Hepatocyte (in vitro differentiated cells): Measurements from ENCODE around the gene SGMS2. TPM values are rescaled to one million over a fixed set of nuclear protein-coding genes. Genes with fewer than 3 reads are reported as not detected.

ENCODE experiments used
- DNase-seq: peaks from one replicate; pipeline ENCODE4 v3.0.0-alpha.2; 2016; ENCODE audit warnings: low spot score
- H2AFZ ChIP-seq: fragments of 200-600 bp; sonication (generic); 2 replicates; pipeline ENCODE4 v1.6.0; 2016; ENCODE audit warnings: antibody characterized with exemption, mild to moderate bottlenecking
- H3K27ac ChIP-seq: fragments of 200-600 bp; sonication (generic); 2 replicates; pipeline ENCODE4 v1.5.1; 2016; ENCODE audit warnings: mild to moderate bottlenecking
- H3K27me3 ChIP-seq: fragments of 200-600 bp; sonication (generic); 2 replicates; pipeline ENCODE4 v1.6.1; 2016
- H3K36me3 ChIP-seq: fragments of 200-600 bp; sonication (generic); replicated peaks from 2 replicates; pipeline ENCODE4 v1.5.1; 2016; ENCODE audit warnings: low read depth; ENCODE audit not compliant: insufficient read depth
- H3K4me1 ChIP-seq: fragments of 200-600 bp; sonication (generic); 2 replicates; pipeline ENCODE4 v1.5.1; 2016; ENCODE audit warnings: mild to moderate bottlenecking, moderate library complexity; ENCODE audit not compliant: insufficient read depth
- H3K4me2 ChIP-seq: fragments of 200-600 bp; sonication (generic); 2 replicates; pipeline ENCODE4 v1.6.0; 2016
- H3K4me3 ChIP-seq: fragments of 200-600 bp; sonication (generic); 2 replicates; pipeline ENCODE4 v1.5.1; 2016; ENCODE audit warnings: mild to moderate bottlenecking
- H3K79me2 ChIP-seq: fragments of 200-600 bp; sonication (generic); 2 replicates; pipeline ENCODE4 v1.6.0; 2017; ENCODE audit warnings: mild to moderate bottlenecking
- H3K9me2 ChIP-seq: fragments of 200-600 bp; sonication (generic); replicated peaks from 2 replicates; pipeline ENCODE4 v1.6.0; 2017; ENCODE audit warnings: mild to moderate bottlenecking; ENCODE audit not compliant: insufficient read depth
- H3K9me3 ChIP-seq: fragments of 200-600 bp; sonication (generic); 2 replicates; pipeline ENCODE4 v1.5.1; 2016; ENCODE audit warnings: low read depth, mild to moderate bottlenecking
- H4K20me1 ChIP-seq: fragments of 200-600 bp; sonication (generic); 2 replicates; pipeline ENCODE4 v1.6.0; 2016; ENCODE audit warnings: mild to moderate bottlenecking; ENCODE audit not compliant: insufficient read depth, poor library complexity, severe bottlenecking
- EZH2 ChIP-seq: fragments of 200-600 bp; sonication (generic); IDR thresholded peaks from 2 replicates; pipeline ENCODE4 v1.6.1; 2016; ENCODE audit warnings: antibody characterized with exemption, mild to moderate bottlenecking, borderline replicate concordance
- EZH2phosphoT487 ChIP-seq: fragments of 200-600 bp; sonication (generic); IDR thresholded peaks from one replicate; pipeline ENCODE4 v1.6.1; 2018; ENCODE audit warnings: antibody characterized with exemption, mild to moderate bottlenecking, low read depth, moderate library complexity; ENCODE audit not compliant: unreplicated experiment, severe bottlenecking
- WGBS: methylation state at CpG from one replicate; pipeline ENCODE4 v1.1.6; 2016; ENCODE audit warnings: low lambda C conversion rate; ENCODE audit errors: missing lambda C conversion rate; 5-methylcytosine and 5-hydroxymethylcytosine counted together
- polyA plus RNA-seq: library from polyadenylated mRNA; unstranded; fragments of >200 nt; fragmentation: Nextera tagmentation; extraction: Ambion mirVana; gene quantifications from 2 replicates; pipeline ENCODE4 v1.2.1, GENCODE V29; 2016
- total RNA-seq: library from RNA; depleted of rRNA; stranded (reverse); fragments of >200 nt; gene quantifications from 2 replicates; pipeline ENCODE4 v1.2.3, GENCODE V29; 2014
- TF ChIP-seq, protein P1 (sequence below): fragments of 200-600 bp; sonication (generic); IDR thresholded peaks from 2 replicates; pipeline ENCODE4 v1.5.1; 2016; ENCODE audit warnings: antibody characterized with exemption, mild to moderate bottlenecking; ENCODE audit not compliant: poor library complexity

The SGMS2 gene
- total and polyA plus RNA-seq, 2 experiments from 2014 or later, result 33.1 to 75.7 TPM

DNA sequence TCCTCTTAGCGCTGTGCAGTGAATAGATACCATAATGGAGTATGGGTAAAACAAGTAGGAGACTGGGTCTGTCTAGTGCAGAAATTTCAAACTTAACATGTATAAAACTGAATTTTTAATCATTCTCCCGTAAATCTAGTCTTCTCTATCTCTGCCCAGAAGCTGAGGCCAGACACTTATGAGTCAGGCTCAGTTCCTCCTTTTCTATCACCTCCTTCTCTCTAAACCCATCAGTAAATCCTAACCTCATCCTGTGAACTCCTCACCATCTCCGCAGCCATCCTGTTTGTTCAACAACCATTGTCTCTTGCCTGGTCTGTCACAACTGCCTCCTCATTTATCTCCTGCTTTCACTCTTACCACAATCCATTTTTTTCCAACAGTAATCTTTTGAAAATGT, 19.8 kb upstream of the SGMS2 start:
- 87% methylated on average over 3 of the region's 3 CpGs for WGBS
- Histone ChIP-seq H3K27me3 (no peaks in the 10 kb centered on the region), H3K9me3 (no peaks in the 10 kb centered on the region), H3K79me2 (no peaks in the 10 kb centered on the region), H3K36me3 (no peaks in the 10 kb centered on the region), H3K4me2 (no peak overlapping the region), H3K4me3 (no peak overlapping the region), H3K9me2 (no peaks in the 10 kb centered on the region), H2AFZ (no peak overlapping the region), H3K27ac (no peak overlapping the region), H3K4me1 (peaks cover under 1% of the 10 kb centered on the region), H4K20me1 (no peaks in the 10 kb centered on the region)
- no peak for DNase-seq
- TF ChIP-seq, protein P1, sequence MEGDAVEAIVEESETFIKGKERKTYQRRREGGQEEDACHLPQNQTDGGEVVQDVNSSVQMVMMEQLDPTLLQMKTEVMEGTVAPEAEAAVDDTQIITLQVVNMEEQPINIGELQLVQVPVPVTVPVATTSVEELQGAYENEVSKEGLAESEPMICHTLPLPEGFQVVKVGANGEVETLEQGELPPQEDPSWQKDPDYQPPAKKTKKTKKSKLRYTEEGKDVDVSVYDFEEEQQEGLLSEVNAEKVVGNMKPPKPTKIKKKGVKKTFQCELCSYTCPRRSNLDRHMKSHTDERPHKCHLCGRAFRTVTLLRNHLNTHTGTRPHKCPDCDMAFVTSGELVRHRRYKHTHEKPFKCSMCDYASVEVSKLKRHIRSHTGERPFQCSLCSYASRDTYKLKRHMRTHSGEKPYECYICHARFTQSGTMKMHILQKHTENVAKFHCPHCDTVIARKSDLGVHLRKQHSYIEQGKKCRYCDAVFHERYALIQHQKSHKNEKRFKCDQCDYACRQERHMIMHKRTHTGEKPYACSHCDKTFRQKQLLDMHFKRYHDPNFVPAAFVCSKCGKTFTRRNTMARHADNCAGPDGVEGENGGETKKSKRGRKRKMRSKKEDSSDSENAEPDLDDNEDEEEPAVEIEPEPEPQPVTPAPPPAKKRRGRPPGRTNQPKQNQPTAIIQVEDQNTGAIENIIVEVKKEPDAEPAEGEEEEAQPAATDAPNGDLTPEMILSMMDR, result no peak
- TF ChIP-seq EZH2 (no peak), EZH2phosphoT487 (no peak)

DNA sequence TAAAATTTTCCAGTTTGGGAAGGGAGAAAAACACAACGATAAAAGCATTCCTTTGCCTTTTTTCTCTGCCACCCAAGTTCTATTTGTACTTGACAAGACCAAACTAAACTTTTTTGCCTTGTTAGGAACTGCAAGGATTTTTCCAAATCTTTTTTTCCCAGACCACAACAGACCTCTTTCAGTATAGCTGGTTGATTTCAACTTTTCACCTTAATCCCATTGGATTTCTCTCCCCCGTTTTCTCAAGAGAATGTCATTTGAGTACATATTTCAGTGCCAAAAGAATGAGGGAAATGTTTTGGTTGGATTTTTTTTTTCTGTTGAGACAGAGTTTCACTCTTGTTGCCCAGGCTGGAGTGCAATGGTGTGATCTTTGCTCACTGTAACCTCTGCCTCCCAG, 18.5 kb upstream of the SGMS2 start:
- no peaks in the 10 kb centered on the region for H3K27me3 ChIP-seq
- no peaks in the 10 kb centered on the region for H3K4me1 ChIP-seq
- H4K20me1 ChIP-seq, result no peaks in the 10 kb centered on the region
- 76% methylated on average over 2 of the region's 2 CpGs for WGBS
- H3K79me2 ChIP-seq, result no peaks in the 10 kb centered on the region
- H3K9me3 ChIP-seq, result no peaks in the 10 kb centered on the region
- TF ChIP-seq EZH2 (no peak), EZH2phosphoT487 (no peak)
- TF ChIP-seq, protein P1, result no peak
- no peak overlapping the region for H3K27ac ChIP-seq
- no peak overlapping the region for H2AFZ ChIP-seq
- DNase-seq, result no peak
- H3K9me2 ChIP-seq, result no peaks in the 10 kb centered on the region
- H3K36me3 ChIP-seq, result no peaks in the 10 kb centered on the region
- H3K4me2 ChIP-seq, result no peak overlapping the region
- H3K4me3 ChIP-seq, result no peak overlapping the region

DNA sequence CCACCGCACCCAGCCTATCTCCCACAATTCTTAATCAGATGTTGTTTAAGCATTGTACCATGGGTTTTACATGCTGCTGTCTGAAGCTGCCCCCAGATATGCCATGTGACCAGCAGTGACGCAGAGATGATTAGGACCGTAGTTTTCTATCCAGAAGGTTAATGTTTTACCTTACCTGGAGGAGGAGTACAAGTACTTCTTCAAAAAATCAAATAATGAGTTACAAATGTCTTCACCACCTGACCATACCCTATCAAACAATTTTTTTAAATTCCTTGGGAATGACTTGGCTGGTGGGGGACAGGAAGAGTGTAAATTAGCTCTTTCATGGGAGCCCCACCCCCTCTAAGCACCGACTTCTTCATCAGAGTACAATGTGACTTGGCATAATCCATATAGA, 16.2 kb upstream of the SGMS2 start:
- Histone ChIP-seq H3K27me3 (no peaks in the 10 kb centered on the region), H3K27ac (no peak overlapping the region)
- no peak for DNase-seq

More for the DNA sequence above, 16.2 kb upstream of the SGMS2 start:
- Histone ChIP-seq H2AFZ (no peak overlapping the region), H3K79me2 (no peaks in the 10 kb centered on the region), H3K4me1 (no peaks in the 10 kb centered on the region), H3K9me2 (no peaks in the 10 kb centered on the region), H3K9me3 (no peaks in the 10 kb centered on the region), H3K4me2 (no peak overlapping the region), H3K36me3 (no peaks in the 10 kb centered on the region), H3K4me3 (no peak overlapping the region), H4K20me1 (no peaks in the 10 kb centered on the region)
- 80% methylated on average over 4 of the region's 4 CpGs for WGBS
- TF ChIP-seq, protein P1, result no peak
- TF ChIP-seq EZH2phosphoT487 (no peak), EZH2 (no peak)
